ENCODE data around the gene WDR26.

DNA sequence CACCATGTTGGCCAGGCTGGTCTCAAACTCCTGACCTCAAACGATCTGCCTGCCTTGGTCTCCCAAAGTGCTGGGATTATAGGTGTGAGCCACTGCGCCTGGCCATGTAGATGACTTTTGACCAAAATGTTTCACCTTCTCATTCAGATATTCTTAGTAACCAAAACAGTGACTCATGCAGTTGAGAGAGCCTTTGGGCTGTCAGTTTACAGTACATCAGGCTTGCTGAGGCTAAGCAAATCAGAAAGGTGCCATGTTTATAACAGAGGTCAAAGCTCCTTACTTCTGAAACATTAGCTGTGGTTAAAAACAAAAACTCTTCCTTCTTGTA, 57.0 kb downstream of the WDR26 start:
- no peak for TF ChIP-seq GATA2 (IDR thresholded peaks at IDR 0.05; ENCODE audit: low read depth, low read length)
- TF ChIP-seq GATA3 (IDR thresholded peaks at IDR 0.05; ENCODE audit: low read depth, low read length), result no peak
